Measurements from ENCODE around the gene FILIP1L. TPM values are rescaled to one million over a fixed set of nuclear protein-coding genes. Genes with fewer than 3 reads are reported as not detected.

FILIP1L gene
- total RNA-seq, 4 donors from 2014 or later, result 4.4 to 17.7 (median 13.2) TPM

GRCh38 chr3:99825004-99825640, 289.2 kb downstream of the FILIP1L start:
- WGBS, 2 donors, result 82 to 83% methylated on average over 3 of the region's 3 CpGs

GRCh38 chr3:99823723-99824711, 290.3 kb downstream of the FILIP1L start:
- TF ChIP-seq CTCF (IDR thresholded peaks at IDR 0.05), result no peak
- TF ChIP-seq POLR2A (IDR thresholded peaks at IDR 0.05), result no peak
- 85 to 91% methylated on average over 14 of the region's 14 CpGs for WGBS, 2 donors
- intact Hi-C loops (cut with DNase I), result no loop called here

More at GRCh38 chr3:99825004-99825640, 289.2 kb downstream of the FILIP1L start:
- DNase-seq, result no peak
- H3K36me3 ChIP-seq, result no peaks in the 10 kb centered on the region
- H3K4me1 ChIP-seq, result no peaks in the 10 kb centered on the region
- H3K9me3 ChIP-seq, result no peaks in the 10 kb centered on the region
- TF ChIP-seq POLR2A (IDR thresholded peaks at IDR 0.05), result no peak
- TF ChIP-seq CTCF (IDR thresholded peaks at IDR 0.05), result no peak
- intact Hi-C loops (cut with DNase I), result no loop called here
- no peak overlapping the region for H3K27ac ChIP-seq
- no peaks in the 10 kb centered on the region for H3K27me3 ChIP-seq
- no peak overlapping the region for H3K4me3 ChIP-seq (replicated peaks in 1 of 3)

GRCh38 chr3:99818818-99819217, 295.5 kb downstream of the FILIP1L start:
- Histone ChIP-seq H3K9me3 (no peaks in the 10 kb centered on the region), H3K4me3 (replicated peaks in 1 of 3) (no peak overlapping the region), H3K27me3 (no peaks in the 10 kb centered on the region), H3K27ac (no peak overlapping the region), H3K36me3 (no peaks in the 10 kb centered on the region), H3K4me1 (peaks cover 0 to 10% of the 10 kb centered on the region in 2 donors)
- intact Hi-C loops (cut with DNase I), result no loop called here
- no peak for DNase-seq
- TF ChIP-seq CTCF (IDR thresholded peaks at IDR 0.05), result no peak
- TF ChIP-seq POLR2A (IDR thresholded peaks at IDR 0.05), result no peak
- WGBS, 2 donors, result 92 to 97% methylated on average over 2 of the region's 2 CpGs

More at GRCh38 chr3:99823723-99824711, 290.3 kb downstream of the FILIP1L start:
- Histone ChIP-seq H3K9me3 (no peaks in the 10 kb centered on the region), H3K27me3 (no peaks in the 10 kb centered on the region), H3K4me3 (replicated peaks in 1 of 3) (no peak overlapping the region), H3K27ac (no peak overlapping the region), H3K4me1 (no peaks in the 10 kb centered on the region), H3K36me3 (no peaks in the 10 kb centered on the region)
- no peak for DNase-seq

GRCh38 chr3:99817437-99818240, 296.7 kb downstream of the FILIP1L start, which contains the start of gene CMSS1:
Gene CMSS1 (plus strand): TSS chr3:99817862.
- Histone ChIP-seq H3K36me3 (no peaks in the 10 kb centered on the region), H3K9me3 (no peaks in the 10 kb centered on the region), H3K4me1 (peaks cover 0 to 10% of the 10 kb centered on the region in 2 donors), H3K27ac (peak within 1 kb of the TSS; percentile 69 to 91 (median 79)), H3K4me3 (replicated peaks in 1 of 3) (peak within 1 kb of the TSS; percentile 37 to 60 (median 53)), H3K27me3 (no peaks in the 10 kb centered on the region)
- DNase-seq, result peak; percentile 92
- intact Hi-C loops (cut with DNase I), result no loop called here
- WGBS, 2 donors, result 0 to 1% methylated on average over 29 to 60 of the region's 60 CpGs
- peak in 4 of 6 experiments; percentile 23 to 32 (median 28) for TF ChIP-seq CTCF (IDR thresholded peaks at IDR 0.05)
- peak in 1 of 2 donors; percentile 62 for TF ChIP-seq POLR2A (IDR thresholded peaks at IDR 0.05)

All from thyroid gland (tissue), 4 donors.